ENCODE data around the gene NFIA. TPM values are rescaled to one million over a fixed set of nuclear protein-coding genes. Genes with fewer than 3 reads are reported as not detected.

Gene NFIA
- total and polyA plus RNA-seq, 2 of the 13 experiments (the other 11 are each of a cell fraction or from before 2014, with no cell fraction given): 14.7 to 28.5 TPM

DNA sequence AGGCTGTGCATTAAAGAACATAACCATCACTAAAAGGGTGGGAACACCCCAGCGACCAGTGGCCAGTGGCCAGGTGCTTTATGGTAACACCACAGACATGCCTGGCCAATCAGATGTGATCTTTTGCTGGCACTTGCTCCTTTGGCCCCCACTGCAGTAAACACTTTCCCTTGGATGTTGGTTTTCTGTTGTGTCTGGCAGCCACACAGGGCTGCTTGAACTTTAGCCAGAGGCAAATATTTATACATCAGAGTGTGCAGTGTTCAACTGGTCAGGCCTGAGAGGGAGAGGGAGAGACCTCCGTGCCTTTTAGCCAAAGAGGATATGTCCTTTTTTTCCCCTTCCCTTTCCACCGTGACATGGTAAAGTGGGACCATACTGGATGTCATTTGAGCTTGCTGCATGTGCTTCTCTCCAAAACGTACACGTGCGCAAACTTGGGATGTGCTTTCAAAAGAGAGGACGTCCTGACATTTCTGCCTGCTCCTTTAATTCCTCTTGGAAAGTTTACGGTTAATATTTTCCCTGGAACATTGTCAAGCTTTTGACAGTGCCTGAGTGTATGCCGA is 101.2 kb downstream of the NFIA start (continued):
- TF ChIP-seq ZNF615 (CRISPR knock-in tag; IDR thresholded peaks at IDR 0.05; ENCODE audit: borderline replicate concordance) (no peak), ZNF781 (CRISPR knock-in tag; IDR thresholded peaks at IDR 0.05; ENCODE audit: borderline replicate concordance, not compliant biosample characterization) (no peak), TGIF2 (CRISPR knock-in tag; IDR thresholded peaks at IDR 0.05) (peak; percentile 77; the same call in 1 of the 2 replicates), NR3C1 (CRISPR knock-in tag; IDR thresholded peaks at IDR 0.05) (no peak), PHF21A (CRISPR knock-in tag; IDR thresholded peaks at IDR 0.05) (peak; percentile 86; the same call in 1 of the 2 replicates), SSRP1 (CRISPR knock-in tag; IDR thresholded peaks at IDR 0.05) (0 out of 2 replicates have a peak, but pooled peaks have one; percentile 48), SUZ12 (IDR thresholded peaks at IDR 0.05; ENCODE audit: low read depth, low read length) (no peak), LCORL (IDR thresholded peaks at IDR 0.05) (no peak), LCORL (CRISPR knock-in tag; IDR thresholded peaks at IDR 0.05) (peak; percentile 55; the same call in 1 of the 2 replicates), MYC (CRISPR knock-in tag; IDR thresholded peaks at IDR 0.05; ENCODE audit: borderline replicate concordance) (peak; percentile 60; the same call in 1 of the 2 replicates), NFATC3 (CRISPR knock-in tag; IDR thresholded peaks at IDR 0.05) (no peak), ZBTB21 (CRISPR knock-in tag; IDR thresholded peaks at IDR 0.05) (no peak), FOSL2 (CRISPR knock-in tag; IDR thresholded peaks at IDR 0.05) (0 out of 2 replicates have a peak, but pooled peaks have one; percentile 45), ARNT2 (CRISPR knock-in tag; IDR thresholded peaks at IDR 0.05; ENCODE audit: low read depth) (no peak), ZNF572 (CRISPR knock-in tag; IDR thresholded peaks at IDR 0.05) (peak; percentile 67; the same call in 1 of the 2 replicates), CHD4 (IDR thresholded peaks at IDR 0.05; ENCODE audit: borderline replicate concordance, low read length) (peak; percentile 70; the same call in 1 of the 2 replicates), ZNF556 (CRISPR knock-in tag; IDR thresholded peaks at IDR 0.05; ENCODE audit: borderline replicate concordance) (no peak), TOE1 (CRISPR knock-in tag; IDR thresholded peaks at IDR 0.05) (no peak), RAD21 (CRISPR knock-in tag; IDR thresholded peaks at IDR 0.05) (no peak), HHEX (CRISPR knock-in tag; IDR thresholded peaks at IDR 0.05) (no peak), ZNF138 (CRISPR knock-in tag; IDR thresholded peaks at IDR 0.05; ENCODE audit: low read depth) (no peak), ZNF441 (CRISPR knock-in tag; IDR thresholded peaks at IDR 0.05; ENCODE audit: borderline replicate concordance) (no peak)
- TF ChIP-seq, protein P1, sequence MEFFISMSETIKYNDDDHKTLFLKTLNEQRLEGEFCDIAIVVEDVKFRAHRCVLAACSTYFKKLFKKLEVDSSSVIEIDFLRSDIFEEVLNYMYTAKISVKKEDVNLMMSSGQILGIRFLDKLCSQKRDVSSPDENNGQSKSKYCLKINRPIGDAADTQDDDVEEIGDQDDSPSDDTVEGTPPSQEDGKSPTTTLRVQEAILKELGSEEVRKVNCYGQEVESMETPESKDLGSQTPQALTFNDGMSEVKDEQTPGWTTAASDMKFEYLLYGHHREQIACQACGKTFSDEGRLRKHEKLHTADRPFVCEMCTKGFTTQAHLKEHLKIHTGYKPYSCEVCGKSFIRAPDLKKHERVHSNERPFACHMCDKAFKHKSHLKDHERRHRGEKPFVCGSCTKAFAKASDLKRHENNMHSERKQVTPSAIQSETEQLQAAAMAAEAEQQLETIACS (CRISPR knock-in tag; IDR thresholded peaks at IDR 0.05): no peak
- TF ChIP-seq, protein P2, sequence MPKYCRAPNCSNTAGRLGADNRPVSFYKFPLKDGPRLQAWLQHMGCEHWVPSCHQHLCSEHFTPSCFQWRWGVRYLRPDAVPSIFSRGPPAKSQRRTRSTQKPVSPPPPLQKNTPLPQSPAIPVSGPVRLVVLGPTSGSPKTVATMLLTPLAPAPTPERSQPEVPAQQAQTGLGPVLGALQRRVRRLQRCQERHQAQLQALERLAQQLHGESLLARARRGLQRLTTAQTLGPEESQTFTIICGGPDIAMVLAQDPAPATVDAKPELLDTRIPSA (CRISPR knock-in tag; IDR thresholded peaks at IDR 0.05; ENCODE audit: borderline replicate concordance): no peak
- TF ChIP-seq, protein P3, sequence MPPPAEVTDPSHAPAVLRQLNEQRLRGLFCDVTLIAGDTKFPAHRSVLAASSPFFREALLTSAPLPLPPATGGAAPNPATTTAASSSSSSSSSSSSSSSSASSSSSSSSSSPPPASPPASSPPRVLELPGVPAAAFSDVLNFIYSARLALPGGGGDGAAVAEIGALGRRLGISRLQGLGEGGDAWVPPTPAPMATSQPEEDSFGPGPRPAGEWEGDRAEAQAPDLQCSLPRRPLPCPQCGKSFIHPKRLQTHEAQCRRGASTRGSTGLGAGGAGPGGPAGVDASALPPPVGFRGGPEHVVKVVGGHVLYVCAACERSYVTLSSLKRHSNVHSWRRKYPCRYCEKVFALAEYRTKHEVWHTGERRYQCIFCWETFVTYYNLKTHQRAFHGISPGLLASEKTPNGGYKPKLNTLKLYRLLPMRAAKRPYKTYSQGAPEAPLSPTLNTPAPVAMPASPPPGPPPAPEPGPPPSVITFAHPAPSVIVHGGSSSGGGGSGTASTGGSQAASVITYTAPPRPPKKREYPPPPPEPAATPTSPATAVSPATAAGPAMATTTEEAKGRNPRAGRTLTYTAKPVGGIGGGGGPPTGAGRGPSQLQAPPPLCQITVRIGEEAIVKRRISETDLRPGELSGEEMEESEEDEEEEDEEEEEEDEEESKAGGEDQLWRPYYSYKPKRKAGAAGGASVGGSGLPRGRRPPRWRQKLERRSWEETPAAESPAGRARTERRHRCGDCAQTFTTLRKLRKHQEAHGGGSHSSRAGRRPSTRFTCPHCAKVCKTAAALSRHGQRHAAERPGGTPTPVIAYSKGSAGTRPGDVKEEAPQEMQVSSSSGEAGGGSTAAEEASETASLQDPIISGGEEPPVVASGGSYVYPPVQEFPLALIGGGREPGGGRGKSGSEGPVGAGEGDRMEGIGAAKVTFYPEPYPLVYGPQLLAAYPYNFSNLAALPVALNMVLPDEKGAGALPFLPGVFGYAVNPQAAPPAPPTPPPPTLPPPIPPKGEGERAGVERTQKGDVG (CRISPR knock-in tag; IDR thresholded peaks at IDR 0.05; ENCODE audit: borderline replicate concordance): no peak
- TF ChIP-seq, protein P4, sequence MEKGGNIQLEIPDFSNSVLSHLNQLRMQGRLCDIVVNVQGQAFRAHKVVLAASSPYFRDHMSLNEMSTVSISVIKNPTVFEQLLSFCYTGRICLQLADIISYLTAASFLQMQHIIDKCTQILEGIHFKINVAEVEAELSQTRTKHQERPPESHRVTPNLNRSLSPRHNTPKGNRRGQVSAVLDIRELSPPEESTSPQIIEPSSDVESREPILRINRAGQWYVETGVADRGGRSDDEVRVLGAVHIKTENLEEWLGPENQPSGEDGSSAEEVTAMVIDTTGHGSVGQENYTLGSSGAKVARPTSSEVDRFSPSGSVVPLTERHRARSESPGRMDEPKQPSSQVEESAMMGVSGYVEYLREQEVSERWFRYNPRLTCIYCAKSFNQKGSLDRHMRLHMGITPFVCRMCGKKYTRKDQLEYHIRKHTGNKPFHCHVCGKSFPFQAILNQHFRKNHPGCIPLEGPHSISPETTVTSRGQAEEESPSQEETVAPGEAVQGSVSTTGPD (CRISPR knock-in tag; IDR thresholded peaks at IDR 0.05): peak; percentile 99
